Naive thymus-derived CD4-positive, alpha-beta T cell (primary cell): ENCODE data around the gene XXYLT1. TPM values are rescaled to one million over a fixed set of nuclear protein-coding genes. Genes with fewer than 3 reads are reported as not detected.
A peak's percentile ranks its signal among the peaks of the same experiment; 100 is the strongest.

Experiments
- ATAC-seq: fragments of 150-1000 bp; cut with Tn5 transposase; 2 replicates; pipeline ENCODE4 v1.10.0; 2021; ENCODE audit warnings: mild to moderate bottlenecking, moderate library complexity
- CTCF ChIA-PET: fragments of 350-600 bp; sonication (Branson Sonifier 250); formaldehyde crosslinking; loops from one replicate; lab custom pipeline; 2021; ENCODE audit warnings: antibody characterized with exemption; lab: Charles Lee
- POLR2A ChIA-PET: fragments of 350-600 bp; sonication (Branson Sonifier 250); formaldehyde crosslinking; loops from one replicate; lab custom pipeline; 2021; ENCODE audit warnings: antibody characterized with exemption, inconsistent platforms; lab: Charles Lee
- DNase-seq, 9 donors: peaks; one replicate each; pipeline versions ENCODE4 v3.0.0 to v3.0.0-alpha.2; 2020 to 2022; ENCODE audit warnings: mixed read lengths in 1 of 9
- H3K27ac ChIP-seq: one replicate; pipeline ENCODE4 v1.7.0; 2013; ENCODE audit warnings: mild to moderate bottlenecking, low read depth, low read length, moderate library complexity
- H3K27me3 ChIP-seq, 2 donors: one replicate each; pipeline ENCODE4 v1.7.0; 2013; ENCODE audit warnings: low read length in 2 of 2, mild to moderate bottlenecking in 2 of 2, moderate library complexity in 2 of 2; ENCODE audit not compliant: control insufficient read depth in 2 of 2, insufficient read depth in 2 of 2
- H3K36me3 ChIP-seq, 3 experiments: 1 replicate in 2 of 3; 2 replicates in 1 of 3; pipeline ENCODE4 v1.7.0; 2013; ENCODE audit warnings: low read length in 3 of 3, mild to moderate bottlenecking in 3 of 3, moderate library complexity in 1 of 3; ENCODE audit not compliant: insufficient read depth in 3 of 3, control insufficient read depth in 2 of 3
- H3K4me1 ChIP-seq, 2 donors: one replicate each; pipeline ENCODE4 v1.7.0; 2013; ENCODE audit warnings: low read length in 2 of 2, mild to moderate bottlenecking in 2 of 2, moderate library complexity in 1 of 2; ENCODE audit not compliant: control insufficient read depth in 2 of 2, insufficient read depth in 2 of 2
- H3K4me3 ChIP-seq: 2 replicates; pipeline ENCODE4 v1.7.0; 2013; ENCODE audit warnings: mild to moderate bottlenecking, low read length
- H3K9me3 ChIP-seq, 3 experiments: 1 replicate in 2 of 3; 2 replicates in 1 of 3; pipeline ENCODE4 v1.7.0; 2013; ENCODE audit warnings: low read length in 3 of 3; ENCODE audit not compliant: control insufficient read depth in 2 of 3
- H3K27ac Mint-ChIP-seq, 9 donors: one replicate each; pipeline ENCODE4 v1.8.0; 2020 to 2022; ENCODE audit warnings: mixed read lengths in 9 of 9, mild to moderate bottlenecking in 8 of 9, moderate library complexity in 5 of 9, inconsistent platforms in 2 of 9
- H3K27me3 Mint-ChIP-seq, 5 donors: one replicate each; pipeline ENCODE4 v1.8.0; 2021 to 2022; ENCODE audit warnings: mixed read lengths in 5 of 5, mild to moderate bottlenecking in 1 of 5
- H3K36me3 Mint-ChIP-seq, 5 donors: one replicate each; pipeline ENCODE4 v1.8.0; 2020 to 2022; ENCODE audit warnings: mixed read lengths in 5 of 5, mild to moderate bottlenecking in 3 of 5, inconsistent platforms in 1 of 5
- H3K4me1 Mint-ChIP-seq, 7 donors: one replicate each; pipeline ENCODE4 v1.8.0; 2020 to 2022; ENCODE audit warnings: mixed read lengths in 7 of 7, mild to moderate bottlenecking in 3 of 7, inconsistent platforms in 1 of 7
- H3K4me3 Mint-ChIP-seq, 10 donors: one replicate each; pipeline ENCODE4 v1.8.0; 2020 to 2022; ENCODE audit warnings: mild to moderate bottlenecking in 10 of 10, mixed read lengths in 10 of 10, moderate library complexity in 6 of 10, inconsistent platforms in 2 of 10
- H3K9me3 Mint-ChIP-seq, 11 donors: one replicate each; pipeline ENCODE4 v1.8.0; 2020 to 2022; ENCODE audit warnings: mixed read lengths in 11 of 11, mild to moderate bottlenecking in 4 of 11, inconsistent platforms in 1 of 11, moderate library complexity in 1 of 11
- intact Hi-C, 2 donors: fragments of 100-400 bp; cut with micrococcal nuclease; formaldehyde crosslinking; loops; one replicate each; pipeline ENCODE4 v1.15.1; 2023
- polyA plus RNA-seq, 2 donors: library from polyadenylated mRNA; unstranded; fragments of 300-500 nt; fragmentation: Illumina TruSeq; gene quantifications; one replicate each; pipeline ENCODE4 v1.2.3, GENCODE V29; 2021
- total RNA-seq, 6 experiments: library from RNA in 5 of 6; stranded (reverse) in 5 of 6; gene quantifications; 1 replicate in 5 of 6; 2 replicates in 1 of 6; pipeline ENCODE4 v1.2.3 and lab custom pipeline; 2021 to 2026

XXYLT1 gene
- total and polyA plus RNA-seq, 7 experiments from 2014 or later = 4.1 to 11.7 (median 7.2) TPM

DNA sequence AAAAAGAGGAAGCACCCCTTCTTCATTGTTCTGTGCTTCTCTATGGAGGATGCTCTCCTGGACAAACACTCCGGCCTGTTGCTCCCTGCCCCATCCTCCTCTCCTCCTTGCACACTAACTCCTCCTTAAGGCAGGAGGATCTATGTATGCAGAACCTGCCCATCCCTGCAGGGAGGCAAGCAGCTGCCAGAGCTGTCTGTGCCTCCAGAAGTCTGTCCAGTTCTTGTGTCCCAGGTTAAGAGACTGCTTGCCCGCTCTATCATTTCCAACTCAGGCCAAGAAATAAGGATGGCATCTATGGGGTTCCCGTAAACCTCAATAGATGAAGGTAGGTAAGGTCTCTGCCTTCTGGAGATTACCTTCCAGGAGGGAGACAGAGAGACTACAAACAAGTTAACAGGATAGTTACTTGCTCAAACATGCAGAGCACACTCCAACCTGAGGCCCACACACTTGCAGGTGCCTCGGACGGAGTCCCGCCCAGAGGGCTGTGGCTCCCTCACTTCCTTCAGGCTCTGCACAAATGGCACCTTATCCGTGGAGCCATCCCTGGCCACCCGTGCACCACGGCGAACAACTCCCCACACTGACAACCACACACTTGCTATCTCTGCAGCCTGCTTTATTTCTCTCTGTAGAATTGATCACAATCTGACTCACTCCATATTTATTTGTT is 6.9 kb downstream of the XXYLT1 start:
- Histone ChIP-seq H3K9me3 (no peaks in the 10 kb centered on the region), H3K4me3 (no peak overlapping the region), H3K4me1 (peaks cover 17 to 22% of the 10 kb centered on the region in 2 donors), H3K27me3 (no peaks in the 10 kb centered on the region), H3K36me3 (no peaks in the 10 kb centered on the region), H3K27ac (no peak overlapping the region)
- Mint-ChIP-seq H3K27ac (no peak overlapping the region), H3K4me3 (no peak overlapping the region), H3K36me3 (peaks cover 0 to 9% (median 0%) of the 10 kb centered on the region in 5 donors), H3K9me3 (no peaks in the 10 kb centered on the region), H3K4me1 (peaks cover 19 to 28% (median 21%) of the 10 kb centered on the region in 7 donors), H3K27me3 (no peaks in the 10 kb centered on the region)
- intact Hi-C loops = loop anchor here (5.0 to 10.0 kb wide), 2 partner anchors 157 to 859 kb away; no protein-coding TSS in a partner anchor
- DNase-seq = no peak
- no peak for ATAC-seq
- POLR2A ChIA-PET = no interaction called here
- CTCF ChIA-PET = interaction anchor here (0.8 to 3.8 kb wide), 3 partner anchors 6 to 621 kb away, joined by 3 to 34 read pairs (median 4); partner anchors contain the start of gene XXYLT1

DNA sequence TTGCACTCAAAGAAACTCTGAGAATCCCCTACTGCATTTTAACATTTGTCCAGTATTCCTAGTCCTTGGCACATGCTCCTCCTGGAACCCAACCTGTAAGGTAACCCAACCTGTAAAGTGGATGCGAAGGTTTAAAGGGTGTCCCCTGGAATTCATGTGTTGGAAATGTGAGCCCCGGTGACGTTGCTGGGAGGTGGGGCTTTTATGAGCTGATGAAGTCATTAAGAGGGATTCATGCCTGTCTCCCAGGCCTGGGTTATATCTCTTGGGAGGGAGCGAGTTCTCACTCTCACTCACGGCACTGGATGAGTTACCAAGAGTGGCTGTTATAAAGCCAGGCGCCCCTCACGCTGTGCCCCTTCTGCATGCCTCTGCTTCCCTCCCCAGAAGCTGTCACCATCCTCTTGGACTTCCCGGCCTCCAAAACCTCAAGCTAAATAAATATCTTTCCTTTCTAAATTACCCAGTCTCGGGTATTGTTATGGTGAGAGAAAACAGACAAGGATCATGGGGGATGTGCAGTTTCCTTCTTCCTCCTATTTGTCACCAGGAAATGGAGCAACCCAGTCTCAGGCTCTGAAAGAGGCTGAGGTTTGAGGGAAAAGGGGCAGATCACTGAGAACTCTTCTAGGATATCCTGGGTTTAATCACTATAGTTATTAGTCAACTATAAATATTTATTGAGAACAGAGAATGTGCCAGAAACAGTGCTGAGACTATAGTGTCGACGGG is 7.6 kb downstream of the XXYLT1 start:
- Histone ChIP-seq H3K4me3 (no peak overlapping the region), H3K36me3 (no peaks in the 10 kb centered on the region), H3K4me1 (peaks cover 17 to 19% of the 10 kb centered on the region in 2 donors), H3K27me3 (no peaks in the 10 kb centered on the region), H3K27ac (no peak overlapping the region), H3K9me3 (no peaks in the 10 kb centered on the region)
- DNase-seq (peak in 1 of 9 donors; percentile 9), ATAC-seq (no peak)
- H3K27ac Mint-ChIP-seq = no peak overlapping the region
- H3K4me1 Mint-ChIP-seq = peaks cover 19 to 30% (median 22%) of the 10 kb centered on the region in 7 donors
- peaks cover 0 to 9% (median 0%) of the 10 kb centered on the region in 5 donors for H3K36me3 Mint-ChIP-seq
- no peaks in the 10 kb centered on the region for H3K27me3 Mint-ChIP-seq
- no peaks in the 10 kb centered on the region for H3K9me3 Mint-ChIP-seq
- intact Hi-C loops = loop anchor here (5.0 to 10.0 kb wide), 2 partner anchors 156 to 859 kb away; no protein-coding TSS in a partner anchor
- CTCF ChIA-PET = interaction anchor here (0.7 to 3.8 kb wide), 5 partner anchors 7 to 620 kb away, joined by 3 to 34 read pairs (median 4); partner anchors contain the start of genes LSG1 and XXYLT1
- POLR2A ChIA-PET = interaction anchor here (1.0 kb wide), 1 partner anchor 581 kb away, joined by 4 read pairs; no protein-coding TSS in a partner anchor
- H3K4me3 Mint-ChIP-seq = no peak overlapping the region

DNA sequence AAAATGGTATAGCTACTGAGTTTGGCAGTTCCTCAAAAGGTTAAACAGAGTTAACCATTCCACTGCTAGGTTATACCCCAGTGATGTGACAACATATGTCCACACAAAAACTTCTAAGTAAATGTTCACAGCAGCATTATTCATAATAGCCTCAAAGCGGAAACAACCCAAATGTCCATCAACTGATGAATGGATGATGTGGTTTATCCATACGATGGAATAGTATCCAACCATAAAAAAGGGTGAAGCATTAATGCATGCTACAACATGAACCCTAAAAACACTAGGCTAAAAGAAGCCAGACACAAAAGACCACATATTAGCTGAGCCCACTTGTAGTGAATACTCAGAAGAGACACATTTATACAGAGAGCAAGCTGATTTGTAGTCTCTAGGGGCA is 9.0 kb downstream of the XXYLT1 start:
- Histone ChIP-seq H3K36me3 (no peaks in the 10 kb centered on the region), H3K9me3 (no peaks in the 10 kb centered on the region), H3K27ac (no peak overlapping the region), H3K4me1 (peaks cover 17 to 19% of the 10 kb centered on the region in 2 donors), H3K4me3 (no peak overlapping the region), H3K27me3 (no peaks in the 10 kb centered on the region)
- ChIA-PET POLR2A (interaction anchor here (0.9 to 2.8 kb wide), 5 partner anchors 8 to 591 kb away, joined by 3 to 12 read pairs (median 4); partner anchors contain the start of gene LSG1), CTCF (interaction anchor here (0.6 to 3.8 kb wide), 4 partner anchors 8 to 604 kb away, joined by 3 to 34 read pairs (median 4); partner anchors contain the start of genes LSG1 and XXYLT1)
- intact Hi-C loops = loop anchor here (2.0 to 10.0 kb wide), 3 partner anchors 155 to 857 kb away; no protein-coding TSS in a partner anchor
- peak overlapping the region in 1 of 9 donors; percentile 36 for H3K27ac Mint-ChIP-seq
- peaks cover 0 to 8% (median 0%) of the 10 kb centered on the region in 5 donors for H3K36me3 Mint-ChIP-seq
- H3K4me1 Mint-ChIP-seq = peaks cover 17 to 27% (median 22%) of the 10 kb centered on the region in 7 donors
- no peaks in the 10 kb centered on the region for H3K9me3 Mint-ChIP-seq
- DNase-seq (no peak), ATAC-seq (no peak)
- no peaks in the 10 kb centered on the region for H3K27me3 Mint-ChIP-seq
- H3K4me3 Mint-ChIP-seq = peak overlapping the region in 2 of 10 donors; percentile 23 to 29

DNA sequence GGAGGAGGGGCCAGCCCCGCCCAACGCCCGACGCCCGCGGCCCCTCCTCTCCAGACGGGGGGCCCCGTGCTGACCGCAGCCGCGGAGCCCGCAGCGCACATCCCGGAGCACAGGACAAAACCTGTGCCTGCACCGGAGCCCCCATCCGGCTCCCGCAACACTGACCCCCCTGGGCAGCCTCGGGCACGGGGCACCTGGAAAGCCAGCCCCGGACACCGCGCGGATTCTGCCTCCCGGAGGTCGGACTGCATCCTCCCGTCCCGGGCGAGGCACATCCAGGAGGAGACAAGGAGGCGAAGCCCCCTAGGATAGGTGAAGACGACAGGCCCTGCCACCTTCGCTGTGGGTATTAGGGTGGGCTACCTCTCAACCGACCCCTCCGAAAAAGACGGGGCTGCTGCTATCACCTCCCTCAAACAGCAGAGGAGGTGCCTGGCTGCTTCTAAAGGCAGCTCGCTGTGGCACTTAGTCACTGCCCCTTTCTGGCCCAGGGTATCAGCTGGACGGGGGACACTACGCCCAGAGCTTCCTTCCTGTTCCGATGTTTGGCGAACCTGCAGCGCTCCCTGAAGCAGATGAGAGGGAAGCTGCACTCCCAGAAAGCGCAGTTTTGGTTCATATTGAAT is 10.6 kb downstream of the XXYLT1 start:
- Mint-ChIP-seq H3K4me3 (peak overlapping the region; percentile 79 to 89 (median 84)), H3K27me3 (no peaks in the 10 kb centered on the region), H3K36me3 (peaks cover 0 to 3% (median 0%) of the 10 kb centered on the region in 5 donors), H3K4me1 (peaks cover 17 to 24% (median 19%) of the 10 kb centered on the region in 7 donors), H3K9me3 (no peaks in the 10 kb centered on the region), H3K27ac (peak overlapping the region in 8 of 9 donors; percentile 40 to 87 (median 68))
- Histone ChIP-seq H3K4me3 (peak overlapping the region; percentile 91), H3K27ac (peak overlapping the region; percentile 68), H3K36me3 (no peaks in the 10 kb centered on the region), H3K9me3 (no peaks in the 10 kb centered on the region), H3K27me3 (no peaks in the 10 kb centered on the region), H3K4me1 (peaks cover 17 to 19% of the 10 kb centered on the region in 2 donors)
- ATAC-seq = peak; percentile 37
- peak in 3 of 9 donors; percentile 15 to 35 (median 21) for DNase-seq
- POLR2A ChIA-PET = interaction anchor here (0.7 to 2.8 kb wide), 4 partner anchors 9 to 589 kb away, joined by 3 to 12 read pairs (median 8); partner anchors contain the start of gene LSG1
- CTCF ChIA-PET = interaction anchor here (0.7 to 3.8 kb wide), 6 partner anchors 8 to 589 kb away, joined by 3 to 34 read pairs (median 3); partner anchors contain the start of gene XXYLT1
- intact Hi-C loops = loop anchor here (1.0 to 10.0 kb wide), 8 partner anchors 11 to 856 kb away; partner anchors contain the start of genes LSG1 (in 2 of the 2) and XXYLT1 (in 2 of the 2)

DNA sequence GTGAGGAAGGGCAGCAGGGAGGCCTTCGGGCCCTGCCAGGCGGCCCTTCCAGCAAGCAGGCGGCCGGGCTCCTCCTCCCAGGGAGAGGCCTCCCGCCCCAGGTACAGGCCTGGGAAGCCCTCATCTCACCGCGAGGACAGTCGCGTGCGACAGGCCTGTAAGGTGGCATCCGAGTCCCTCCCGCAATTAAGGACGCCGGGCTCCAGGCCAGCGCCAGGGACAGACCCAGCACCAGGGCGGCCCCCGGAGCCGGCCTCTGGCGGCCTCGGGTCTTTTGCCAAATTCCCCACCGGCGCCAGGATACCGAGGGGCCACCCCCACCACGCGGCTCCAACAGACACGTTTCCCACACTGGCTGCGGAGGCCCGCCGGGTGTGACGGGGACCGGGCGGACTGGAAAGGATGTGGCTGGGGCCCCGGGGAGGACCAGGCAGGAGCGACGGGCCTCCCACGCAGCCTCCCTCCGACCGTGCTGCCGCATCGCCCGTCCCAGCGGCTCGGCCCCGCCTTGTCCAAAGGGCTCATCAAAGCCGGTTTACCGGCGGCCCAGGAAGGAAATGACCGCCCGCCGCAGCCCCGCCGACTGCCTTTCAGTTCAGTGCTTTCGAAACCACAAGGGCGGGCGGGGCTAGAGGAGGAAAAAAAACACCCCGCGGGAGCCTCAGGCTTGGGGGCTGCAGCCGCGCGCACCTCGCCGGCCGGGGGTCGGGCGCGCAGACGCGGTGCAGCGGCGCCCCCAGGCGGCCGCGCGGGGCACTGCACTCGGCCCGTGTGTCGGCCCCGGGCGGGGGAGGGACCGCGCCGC is 11.3 kb downstream of the XXYLT1 start:
- DNase-seq (peak; percentile 80 to 90 (median 84)), ATAC-seq (peak; percentile 94)
- POLR2A ChIA-PET = interaction anchor here (0.9 to 1.2 kb wide), 4 partner anchors 11 to 588 kb away, joined by 3 to 5 read pairs (median 4); partner anchors contain the start of genes LSG1 and XXYLT1
- Histone ChIP-seq H3K27ac (peak overlapping the region; percentile 73), H3K9me3 (no peaks in the 10 kb centered on the region), H3K4me1 (peaks cover 17 to 19% of the 10 kb centered on the region in 2 donors), H3K27me3 (no peaks in the 10 kb centered on the region), H3K4me3 (peak overlapping the region; percentile 36), H3K36me3 (no peaks in the 10 kb centered on the region)
- H3K36me3 Mint-ChIP-seq = no peaks in the 10 kb centered on the region
- no peaks in the 10 kb centered on the region for H3K27me3 Mint-ChIP-seq
- no peaks in the 10 kb centered on the region for H3K9me3 Mint-ChIP-seq
- H3K4me1 Mint-ChIP-seq = peaks cover 13 to 24% (median 19%) of the 10 kb centered on the region in 7 donors
- intact Hi-C loops = loop anchor here (1.0 to 10.0 kb wide), 11 partner anchors 12 to 855 kb away; partner anchors contain the start of genes LSG1 (in 2 of the 2), XXYLT1 (in 2 of the 2) and FAM43A (in 1 of the 2)
- CTCF ChIA-PET = interaction anchor here (1.0 to 1.6 kb wide), 3 partner anchors 11 to 588 kb away, joined by 3 to 9 read pairs (median 4); no protein-coding TSS in a partner anchor
- peak overlapping the region; percentile 32 to 84 (median 64) for H3K4me3 Mint-ChIP-seq
- peak overlapping the region in 7 of 9 donors; percentile 46 to 88 (median 84) for H3K27ac Mint-ChIP-seq
